Type B pancreatic cell (in vitro differentiated cells): ENCODE measurements around the gene BRAT1. TPM values are rescaled to one million over a fixed set of nuclear protein-coding genes. Genes with fewer than 3 reads are reported as not detected.

Experiments used
- DNase-seq: peaks from one replicate; pipeline ENCODE4 v3.0.0; 2021; ENCODE audit warnings: mixed read lengths; ENCODE audit not compliant: unreplicated experiment; ENCODE audit errors: extremely low spot score
- H3K27ac Mint-ChIP-seq: 2 replicates; pipeline ENCODE4 v1.8.0; 2021; ENCODE audit warnings: mild to moderate bottlenecking, mixed read lengths
- H3K27me3 Mint-ChIP-seq: 2 replicates; pipeline ENCODE4 v1.8.0; 2021; ENCODE audit warnings: mixed read lengths
- H3K36me3 Mint-ChIP-seq: 2 replicates; pipeline ENCODE4 v1.8.0; 2021; ENCODE audit warnings: mixed read lengths
- H3K4me1 Mint-ChIP-seq: one replicate; pipeline ENCODE4 v1.8.0; 2021; ENCODE audit warnings: mixed read lengths; ENCODE audit not compliant: unreplicated experiment
- H3K4me3 Mint-ChIP-seq: 2 replicates; pipeline ENCODE4 v1.8.0; 2021; ENCODE audit warnings: mild to moderate bottlenecking, mixed read lengths
- H3K9me3 Mint-ChIP-seq: 2 replicates; pipeline ENCODE4 v1.8.0; 2021; ENCODE audit warnings: mixed read lengths
- total RNA-seq: library from RNA; stranded (reverse); gene quantifications from 2 replicates; pipeline ENCODE4 v1.2.1, GENCODE V29; 2021; ENCODE audit warnings: low replicate concordance
- TF ChIP-seq, protein P1 (sequence below): fragments of 200-600 bp; sonication (generic); conservative IDR thresholded peaks from 2 replicates; pipeline ENCODE4 v1.5.0; 2021; ENCODE audit warnings: antibody characterized with exemption, mild to moderate bottlenecking

Gene BRAT1
- total RNA-seq, 1 donor from 2014 or later, result 40.3 TPM

DNA sequence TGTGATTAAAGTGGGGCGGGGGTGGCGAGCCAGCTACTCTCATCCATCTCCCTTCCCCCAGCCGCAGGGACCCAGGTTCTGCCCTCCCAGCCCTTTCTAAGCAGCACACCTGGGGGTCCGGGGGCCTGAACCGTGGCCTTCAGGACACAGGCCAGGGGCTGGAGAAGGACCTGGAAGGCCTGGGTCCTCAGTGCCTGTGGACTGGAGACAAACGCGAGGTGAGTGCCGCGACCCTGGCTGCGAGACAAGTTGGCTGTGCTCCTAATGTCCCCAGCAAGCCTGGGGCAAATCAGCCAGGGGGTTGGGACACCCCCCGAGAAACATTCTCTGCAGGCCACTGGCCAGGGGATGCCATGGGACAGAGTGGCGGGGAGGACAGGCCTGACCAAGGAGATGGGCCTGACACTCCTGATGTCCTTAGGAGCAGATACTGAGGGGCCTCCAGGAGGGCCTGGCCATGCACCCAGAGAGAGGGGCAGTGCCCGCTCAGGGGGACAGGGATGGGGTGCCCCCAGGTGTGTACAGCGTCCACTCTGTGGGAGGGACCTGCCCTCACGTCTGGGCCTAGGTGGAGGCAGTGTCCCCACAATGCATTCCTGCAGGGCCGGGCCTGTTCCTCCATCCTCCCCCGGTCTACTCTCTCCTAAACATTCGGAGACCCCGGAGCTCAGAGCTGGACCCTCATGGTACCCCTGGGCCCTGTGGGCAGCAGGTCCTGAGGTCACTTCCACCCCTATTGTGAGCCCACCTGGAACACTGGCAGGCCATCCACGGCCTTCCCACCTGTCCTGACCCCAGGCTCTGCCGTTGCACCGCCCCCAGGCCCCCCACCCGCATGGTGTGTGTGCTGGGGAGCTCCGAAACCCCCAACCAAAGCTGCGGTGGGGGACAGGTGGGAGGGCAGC lies 13.1 kb downstream of the BRAT1 start:
- Mint-ChIP-seq H3K9me3 (no peaks in the 10 kb centered on the region), H3K36me3 (no peaks in the 10 kb centered on the region), H3K27me3 (no peaks in the 10 kb centered on the region), H3K4me1 (no peaks in the 10 kb centered on the region), H3K4me3 (no peak overlapping the region), H3K27ac (no peak overlapping the region)
- no peak for DNase-seq
- TF ChIP-seq, protein P1, sequence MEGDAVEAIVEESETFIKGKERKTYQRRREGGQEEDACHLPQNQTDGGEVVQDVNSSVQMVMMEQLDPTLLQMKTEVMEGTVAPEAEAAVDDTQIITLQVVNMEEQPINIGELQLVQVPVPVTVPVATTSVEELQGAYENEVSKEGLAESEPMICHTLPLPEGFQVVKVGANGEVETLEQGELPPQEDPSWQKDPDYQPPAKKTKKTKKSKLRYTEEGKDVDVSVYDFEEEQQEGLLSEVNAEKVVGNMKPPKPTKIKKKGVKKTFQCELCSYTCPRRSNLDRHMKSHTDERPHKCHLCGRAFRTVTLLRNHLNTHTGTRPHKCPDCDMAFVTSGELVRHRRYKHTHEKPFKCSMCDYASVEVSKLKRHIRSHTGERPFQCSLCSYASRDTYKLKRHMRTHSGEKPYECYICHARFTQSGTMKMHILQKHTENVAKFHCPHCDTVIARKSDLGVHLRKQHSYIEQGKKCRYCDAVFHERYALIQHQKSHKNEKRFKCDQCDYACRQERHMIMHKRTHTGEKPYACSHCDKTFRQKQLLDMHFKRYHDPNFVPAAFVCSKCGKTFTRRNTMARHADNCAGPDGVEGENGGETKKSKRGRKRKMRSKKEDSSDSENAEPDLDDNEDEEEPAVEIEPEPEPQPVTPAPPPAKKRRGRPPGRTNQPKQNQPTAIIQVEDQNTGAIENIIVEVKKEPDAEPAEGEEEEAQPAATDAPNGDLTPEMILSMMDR, result no peak

DNA sequence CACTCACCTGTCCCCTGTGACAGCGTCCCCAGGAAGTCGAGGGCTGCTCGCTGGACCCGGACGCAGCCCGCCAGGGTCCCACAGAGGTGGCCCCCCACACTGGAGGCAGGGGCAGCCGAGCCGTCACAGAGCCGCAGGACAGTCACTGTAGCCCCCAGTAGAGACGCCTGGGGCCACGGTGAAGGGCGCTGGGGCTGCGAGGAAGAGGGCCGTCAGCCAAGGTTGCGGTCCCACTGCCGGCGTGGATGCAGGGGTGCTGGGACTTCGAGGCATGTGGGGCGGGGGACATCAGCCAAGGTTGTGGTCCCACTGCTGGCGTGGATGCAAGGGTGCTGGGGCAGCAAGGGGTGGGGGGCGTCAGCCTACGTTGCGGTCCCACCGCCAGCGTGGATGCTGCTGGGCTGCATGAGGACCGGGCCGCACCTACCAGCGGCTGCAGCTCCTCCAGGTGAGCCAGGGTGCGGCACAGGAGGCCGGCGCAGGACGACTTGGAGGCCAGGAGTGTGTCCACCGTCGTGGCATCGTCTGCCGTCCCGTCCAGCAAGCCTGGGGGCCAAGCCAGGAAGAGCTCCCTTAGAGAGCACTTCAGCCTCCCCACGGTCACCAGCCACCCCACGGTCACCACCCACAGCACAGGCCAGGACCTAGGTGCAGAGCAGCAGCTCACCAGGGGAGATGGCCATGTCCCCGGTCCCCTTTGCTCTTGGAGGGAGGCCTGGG lies 13.9 kb downstream of the BRAT1 start:
- no peaks in the 10 kb centered on the region for H3K27me3 Mint-ChIP-seq
- no peak overlapping the region for H3K27ac Mint-ChIP-seq
- no peaks in the 10 kb centered on the region for H3K36me3 Mint-ChIP-seq
- TF ChIP-seq, protein P1, result no peak
- H3K4me3 Mint-ChIP-seq, result no peak overlapping the region
- DNase-seq, result no peak
- no peaks in the 10 kb centered on the region for H3K9me3 Mint-ChIP-seq
- H3K4me1 Mint-ChIP-seq, result no peaks in the 10 kb centered on the region

DNA sequence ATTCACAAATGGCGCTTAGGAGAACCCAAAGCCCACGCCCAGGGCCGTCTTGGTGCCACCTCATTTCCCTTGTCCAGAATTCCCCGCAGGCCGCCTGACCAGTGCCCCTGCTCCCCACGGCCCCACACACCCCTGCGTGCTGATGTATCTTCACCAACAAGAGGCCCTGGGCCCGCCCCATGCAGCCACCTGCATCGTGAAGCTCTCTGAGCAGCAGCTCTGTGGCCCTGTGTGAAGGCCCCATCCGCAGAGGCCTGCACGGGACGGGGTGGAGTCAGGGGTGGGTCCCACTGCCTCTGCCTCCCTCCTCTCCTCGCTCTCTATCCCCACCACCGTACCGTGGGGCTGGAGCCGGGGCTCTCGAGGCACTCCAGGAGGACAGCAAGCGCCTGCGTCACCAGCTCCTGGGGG lies 14.7 kb downstream of the BRAT1 start:
- H3K27me3 Mint-ChIP-seq, result no peaks in the 10 kb centered on the region
- H3K27ac Mint-ChIP-seq, result no peak overlapping the region
- peak; percentile 68 for DNase-seq
- TF ChIP-seq, protein P1, result no peak
- no peaks in the 10 kb centered on the region for H3K36me3 Mint-ChIP-seq
- H3K4me1 Mint-ChIP-seq, result no peaks in the 10 kb centered on the region
- H3K9me3 Mint-ChIP-seq, result no peaks in the 10 kb centered on the region
- H3K4me3 Mint-ChIP-seq, result no peak overlapping the region

DNA sequence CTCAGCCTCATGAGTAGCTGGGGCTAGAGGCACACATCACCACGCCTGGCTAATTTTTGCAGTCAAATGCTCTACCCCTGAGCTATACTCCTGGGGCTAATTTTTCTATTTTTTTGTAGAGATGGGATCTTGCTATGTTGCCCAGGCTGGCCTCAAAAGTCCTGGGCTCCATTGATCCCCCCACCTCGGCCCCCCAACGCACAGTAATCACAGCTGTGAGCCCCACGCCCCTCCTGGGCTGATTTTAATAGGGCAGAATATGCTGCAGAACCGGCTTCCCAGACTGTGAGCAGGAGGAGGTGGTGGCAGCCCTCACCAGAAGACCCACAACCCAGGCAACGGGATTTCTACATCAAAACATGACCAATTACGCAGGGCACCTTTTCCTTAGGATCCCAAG lies 15.2 kb downstream of the BRAT1 start:
- Mint-ChIP-seq H3K4me3 (no peak overlapping the region), H3K9me3 (no peaks in the 10 kb centered on the region), H3K27me3 (no peaks in the 10 kb centered on the region), H3K4me1 (no peaks in the 10 kb centered on the region), H3K36me3 (no peaks in the 10 kb centered on the region), H3K27ac (no peak overlapping the region)
- DNase-seq, result no peak
- TF ChIP-seq, protein P1, result no peak

DNA sequence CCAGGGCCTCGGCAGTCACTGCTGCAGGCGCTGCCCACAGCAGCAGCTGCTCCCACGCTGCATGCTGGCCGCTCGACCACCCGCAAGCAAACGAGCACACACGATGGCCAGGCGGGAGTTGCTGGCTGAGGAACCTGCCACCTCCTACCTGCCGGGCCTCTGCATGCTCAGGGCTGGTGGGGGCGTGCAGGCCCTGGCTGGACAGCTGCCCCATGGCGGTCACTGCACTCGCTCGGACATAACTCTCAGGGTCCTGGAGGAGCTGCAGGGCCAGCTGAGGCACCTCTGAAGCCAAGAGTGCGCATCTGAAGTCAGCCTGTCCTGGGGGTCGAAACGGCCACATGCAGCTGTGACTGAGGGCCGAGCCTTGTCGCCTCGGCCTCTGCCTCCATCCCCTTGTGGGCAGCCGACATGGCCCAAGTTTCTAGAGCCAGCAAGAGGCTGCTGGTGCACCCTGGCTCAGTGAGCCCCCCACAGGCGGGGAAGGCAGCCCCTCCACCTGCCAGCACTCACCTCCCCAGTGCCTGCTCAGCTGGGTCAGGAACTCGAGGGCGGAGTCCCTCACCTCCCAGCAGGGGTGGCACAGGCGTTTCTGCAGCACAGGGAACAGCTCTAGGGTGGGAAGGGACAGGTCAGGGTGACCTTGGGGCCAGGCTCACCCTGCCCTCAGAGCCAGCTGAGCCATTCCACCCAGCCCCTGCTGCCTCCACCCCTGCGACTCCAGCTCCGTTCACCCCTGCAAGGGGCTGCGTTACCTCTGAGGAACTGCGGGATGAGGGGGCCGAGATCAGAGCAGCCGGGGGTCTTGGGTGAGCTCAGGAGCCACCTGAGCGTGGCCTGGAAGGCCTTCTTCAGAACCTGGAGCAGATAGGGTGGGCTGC lies 16.1 kb downstream of the BRAT1 start:
- H3K27ac Mint-ChIP-seq, result no peak overlapping the region
- no peaks in the 10 kb centered on the region for H3K36me3 Mint-ChIP-seq
- H3K9me3 Mint-ChIP-seq, result no peaks in the 10 kb centered on the region
- DNase-seq, result no peak
- H3K4me3 Mint-ChIP-seq, result no peak overlapping the region
- H3K27me3 Mint-ChIP-seq, result no peaks in the 10 kb centered on the region
- TF ChIP-seq, protein P1, result no peak
- H3K4me1 Mint-ChIP-seq, result no peaks in the 10 kb centered on the region
